ENCODE measurements around the gene PDE5A.

DNA sequence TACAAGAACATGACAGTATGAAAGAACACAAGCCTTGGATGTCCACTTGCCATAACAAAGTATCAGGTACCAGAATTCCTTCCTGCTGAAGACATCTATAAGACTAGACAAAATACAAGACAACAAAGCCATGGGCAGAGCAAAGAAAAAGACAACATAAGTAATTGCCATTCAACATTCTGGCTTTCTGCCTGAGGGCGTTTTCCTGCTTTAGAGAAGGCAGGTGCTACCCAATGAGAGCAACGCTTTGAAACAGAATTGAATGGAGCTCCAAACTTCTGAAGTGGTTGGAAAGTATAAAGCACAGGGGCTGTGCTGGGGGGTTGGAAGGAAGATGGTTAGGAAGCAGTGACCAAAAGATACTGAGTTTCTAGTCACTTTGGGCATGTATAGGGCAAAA is 30.1 kb downstream of the PDE5A start:
- TF ChIP-seq, protein P1, sequence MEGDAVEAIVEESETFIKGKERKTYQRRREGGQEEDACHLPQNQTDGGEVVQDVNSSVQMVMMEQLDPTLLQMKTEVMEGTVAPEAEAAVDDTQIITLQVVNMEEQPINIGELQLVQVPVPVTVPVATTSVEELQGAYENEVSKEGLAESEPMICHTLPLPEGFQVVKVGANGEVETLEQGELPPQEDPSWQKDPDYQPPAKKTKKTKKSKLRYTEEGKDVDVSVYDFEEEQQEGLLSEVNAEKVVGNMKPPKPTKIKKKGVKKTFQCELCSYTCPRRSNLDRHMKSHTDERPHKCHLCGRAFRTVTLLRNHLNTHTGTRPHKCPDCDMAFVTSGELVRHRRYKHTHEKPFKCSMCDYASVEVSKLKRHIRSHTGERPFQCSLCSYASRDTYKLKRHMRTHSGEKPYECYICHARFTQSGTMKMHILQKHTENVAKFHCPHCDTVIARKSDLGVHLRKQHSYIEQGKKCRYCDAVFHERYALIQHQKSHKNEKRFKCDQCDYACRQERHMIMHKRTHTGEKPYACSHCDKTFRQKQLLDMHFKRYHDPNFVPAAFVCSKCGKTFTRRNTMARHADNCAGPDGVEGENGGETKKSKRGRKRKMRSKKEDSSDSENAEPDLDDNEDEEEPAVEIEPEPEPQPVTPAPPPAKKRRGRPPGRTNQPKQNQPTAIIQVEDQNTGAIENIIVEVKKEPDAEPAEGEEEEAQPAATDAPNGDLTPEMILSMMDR (IDR thresholded peaks at IDR 0.05; ENCODE audit: poor library complexity) = no peak
- TF ChIP-seq EZH2phosphoT487 (IDR thresholded peaks at IDR 0.05; ENCODE audit: low read depth, severe bottlenecking, unreplicated experiment) (no peak), EZH2 (IDR thresholded peaks at IDR 0.05; ENCODE audit: borderline replicate concordance) (no peak)
